A549 (cell line): ENCODE measurements around the gene SLC36A3. TPM values are rescaled to one million over a fixed set of nuclear protein-coding genes. Genes with fewer than 3 reads are reported as not detected.

Source experiments
- ATAC-seq, 2 experiments: fragments of 200-7000 bp in 1 of 2; fragments of >200 bp in 1 of 2; cut with Nextera tagmentation in 1 of 2; cut with Tn5 transposase in 1 of 2; 3 replicates each; pipeline versions ENCODE4 v1.8.0 to v1.9.1; 2018 to 2020; ENCODE audit warnings: mild to moderate bottlenecking in 1 of 2, moderate library complexity in 1 of 2
- CTCF ChIA-PET: fragments of 300-600 bp; sonication (Branson Sonifier 250); formaldehyde crosslinking; extraction: SDS; loops from one replicate; lab custom pipeline; 2021; ENCODE audit warnings: antibody characterized with exemption, inconsistent platforms; lab: Yijun Ruan, JAX
- POLR2A ChIA-PET: fragments of 350-600 bp; formaldehyde crosslinking; extraction: SDS; loops from one replicate; lab custom pipeline; 2021; ENCODE audit warnings: antibody characterized with exemption, inconsistent platforms; lab: Yijun Ruan, JAX
- DNase-seq, 2 experiments: peaks; one replicate each; pipeline versions ENCODE4 v3.0.0 to v3.0.0-alpha.2; 2011 to 2016; ENCODE audit warnings: low read depth in 1 of 2, low spot score in 1 of 2
- FAIRE-seq: peaks from 2 replicates; lab custom pipeline; 2011; peaks lifted over from hg19 to GRCh38; lab: Jason Lieb, UNC
- H3K27ac ChIP-seq, 2 experiments: fragments of >200 bp; sonication (Bioruptor Twin); formaldehyde crosslinking; 3 replicates each; pipeline ENCODE4 v1.5.1; 2016 to 2017
- H3K4me1 ChIP-seq: fragments of >200 bp; sonication (Bioruptor Twin); formaldehyde crosslinking; 3 replicates; pipeline ENCODE4 v1.6.1; 2016
- H3K4me2 ChIP-seq: fragments of >200 bp; sonication (Bioruptor Twin); formaldehyde crosslinking; 3 replicates; pipeline ENCODE4 v1.6.1; 2016
- H3K4me3 ChIP-seq: fragments of >200 bp; sonication (Bioruptor Twin); formaldehyde crosslinking; 3 replicates; pipeline ENCODE4 v1.5.1; 2016
- H3K9me3 ChIP-seq: fragments of >200 bp; sonication (Bioruptor Twin); formaldehyde crosslinking; 3 replicates; pipeline ENCODE4 v1.6.1; 2016
- BCL3 ChIP-seq: fragments of >200 bp; sonication (Bioruptor Twin); formaldehyde crosslinking; IDR thresholded peaks from 3 replicates; pipeline ENCODE4 v1.6.1; 2016
- BHLHE40 ChIP-seq: IDR thresholded peaks from 2 replicates; pipeline ENCODE4 v1.6.1; 2012; ENCODE audit warnings: low read depth, low read length, inconsistent platforms
- CEBPB ChIP-seq, 2 experiments: fragments of >200 bp in 1 of 2; sonication (Bioruptor Twin) in 1 of 2; formaldehyde crosslinking in 1 of 2; IDR thresholded peaks; 2 replicates each; pipeline ENCODE4 v1.6.1; 2012 to 2016
- CHD2 ChIP-seq: fragments of 150-350 bp; IDR thresholded peaks from 2 replicates; pipeline ENCODE4 v1.6.1; 2014; ENCODE audit warnings: low read length; ENCODE audit not compliant: partially characterized antibody
- CHD4 ChIP-seq: fragments of 200-600 bp; sonication (generic); IDR thresholded peaks from 2 replicates; pipeline ENCODE4 v1.6.1; 2016; ENCODE audit warnings: antibody characterized with exemption, mild to moderate bottlenecking, borderline replicate concordance
- CTCF ChIP-seq: fragments of >200 bp; sonication (Bioruptor Twin); formaldehyde crosslinking; IDR thresholded peaks from 3 replicates; pipeline ENCODE4 v1.5.1; 2016
- E2F6 ChIP-seq: IDR thresholded peaks from 2 replicates; pipeline ENCODE4 v1.6.1; 2012; ENCODE audit warnings: low read depth, borderline replicate concordance
- EHMT2 ChIP-seq: fragments of 200-600 bp; sonication (generic); IDR thresholded peaks from 2 replicates; pipeline ENCODE4 v1.6.1; 2016; ENCODE audit warnings: antibody characterized with exemption, low read depth, mild to moderate bottlenecking, moderate library complexity
- EP300 ChIP-seq, 2 experiments: fragments of >200 bp; sonication (Bioruptor Twin); formaldehyde crosslinking; IDR thresholded peaks; 2 replicates in 1 of 2; 3 replicates in 1 of 2; pipeline ENCODE4 v1.6.1; 2016 to 2017
- FOSB ChIP-seq: fragments of 250-450 bp; sonication (Bioruptor Pico); IDR thresholded peaks from 2 replicates; pipeline ENCODE4 v1.5.0; 2020; ENCODE audit warnings: mild to moderate bottlenecking, moderate library complexity
- FOSL2 ChIP-seq, 2 experiments: fragments of 450-650 bp in 1 of 2; fragments of >200 bp in 1 of 2; sonication (Bioruptor Twin) in 1 of 2; formaldehyde crosslinking; IDR thresholded peaks; 2 replicates each; pipeline versions ENCODE4 v1.5.0 to v1.6.1; 2016 to 2020; ENCODE audit warnings: mild to moderate bottlenecking in 1 of 2, moderate library complexity in 1 of 2
- HDAC2 ChIP-seq: fragments of 200-600 bp; sonication (generic); IDR thresholded peaks from 2 replicates; pipeline ENCODE4 v1.6.1; 2016
- HES2 ChIP-seq: fragments of >200 bp; sonication (Bioruptor Twin); formaldehyde crosslinking; IDR thresholded peaks from 2 replicates; pipeline ENCODE4 v1.6.1; 2016
- HOXA7 ChIP-seq: fragments of 250-450 bp; sonication (Bioruptor Pico); IDR thresholded peaks from 2 replicates; pipeline ENCODE4 v1.5.0; 2020; ENCODE audit warnings: mild to moderate bottlenecking, moderate library complexity
- HOXB5 ChIP-seq: fragments of 250-450 bp; sonication (Bioruptor Pico); IDR thresholded peaks from 2 replicates; pipeline ENCODE4 v1.5.0; 2020; ENCODE audit warnings: mild to moderate bottlenecking, moderate library complexity
- JUNB ChIP-seq: fragments of >200 bp; sonication (Bioruptor Twin); formaldehyde crosslinking; IDR thresholded peaks from 2 replicates; pipeline ENCODE4 v1.6.1; 2016
- KDM5A ChIP-seq: fragments of 200-600 bp; sonication (generic); IDR thresholded peaks from 2 replicates; pipeline ENCODE4 v1.6.1; 2016; ENCODE audit warnings: antibody characterized with exemption, mild to moderate bottlenecking
- MAFK ChIP-seq: fragments of 450-650 bp; IDR thresholded peaks from 2 replicates; pipeline ENCODE4 v1.6.1; 2014; ENCODE audit not compliant: partially characterized antibody
- MAX ChIP-seq: IDR thresholded peaks from 2 replicates; pipeline ENCODE4 v1.6.1; 2012
- MAZ ChIP-seq: fragments of 150-350 bp; IDR thresholded peaks from 2 replicates; pipeline ENCODE4 v1.6.1; 2014; ENCODE audit warnings: antibody characterized with exemption, low read depth, low read length, borderline replicate concordance
- NFE2L2 ChIP-seq: fragments of 150-350 bp; conservative IDR thresholded peaks from 2 replicates; pipeline ENCODE4 v1.6.1; 2014; ENCODE audit warnings: low read length
- PBX3 ChIP-seq: IDR thresholded peaks from 2 replicates; pipeline ENCODE4 v1.6.1; 2012
- PHF8 ChIP-seq: fragments of 200-600 bp; sonication (generic); IDR thresholded peaks from 2 replicates; pipeline ENCODE4 v1.6.1; 2016; ENCODE audit warnings: low read depth, mild to moderate bottlenecking, antibody characterized with exemption, moderate library complexity, borderline replicate concordance
- POLR2A ChIP-seq: IDR thresholded peaks from 2 replicates; pipeline ENCODE4 v1.6.1; 2012; ENCODE audit warnings: mild to moderate bottlenecking, low read length
- RARB ChIP-seq: fragments of 250-450 bp; sonication (Bioruptor Pico); IDR thresholded peaks from 2 replicates; pipeline ENCODE4 v1.8.0; 2021; ENCODE audit warnings: mild to moderate bottlenecking, moderate library complexity
- RFX5 ChIP-seq: fragments of 450-650 bp; IDR thresholded peaks from 2 replicates; pipeline ENCODE4 v1.7.1; 2014; ENCODE audit warnings: antibody characterized with exemption, mild to moderate bottlenecking, moderate library complexity
- SREBF2 ChIP-seq: fragments of 450-650 bp; IDR thresholded peaks from 2 replicates; pipeline ENCODE4 v1.6.1; 2014; ENCODE audit warnings: mild to moderate bottlenecking, moderate library complexity
- TFCP2L1 ChIP-seq: fragments of 250-450 bp; sonication (Bioruptor Pico); IDR thresholded peaks from 2 replicates; pipeline ENCODE4 v1.5.0; 2021; ENCODE audit warnings: mild to moderate bottlenecking
- TP53 ChIP-seq: fragments of 250-450 bp; sonication (Bioruptor Pico); IDR thresholded peaks from 2 replicates; pipeline ENCODE4 v1.5.0; 2021; ENCODE audit warnings: mild to moderate bottlenecking, moderate library complexity
- USF2 ChIP-seq: fragments of 450-650 bp; IDR thresholded peaks from 2 replicates; pipeline ENCODE4 v1.6.1; 2014; ENCODE audit warnings: antibody characterized with exemption
- WGBS: methylation state at CpG from one replicate; pipeline ENCODE4 v1.1.6; 2017; ENCODE audit errors: missing lambda C conversion rate; 5-methylcytosine and 5-hydroxymethylcytosine counted together
- polyA plus RNA-seq, 4 experiments: library from polyadenylated mRNA; depleted of rRNA in 3 of 4; stranded (reverse); fragments of >200 nt; fragmentation: RNase III in 1 of 4; extraction: RNeasy Plus Mini Kit Qiagen cat#74134 plus additional on column Dnase treatment in 1 of 4; gene quantifications; 2 replicates in 3 of 4; 3 replicates in 1 of 4; pipeline ENCODE4 v1.2.3, GENCODE V29; 2011 to 2017

Gene SLC36A3
- polyA plus RNA-seq, 2 of the 4 experiments (the other 2 are of a cell fraction), result not detected

- TF ChIP-seq HOXB5 (no peak), EP300 (IDR thresholded peaks at IDR 0.05) (no peak), HES2 (no peak), HDAC2 (no peak), CHD2 (no peak), SREBF2 (no peak), MAX (no peak), HOXA7 (CRISPR knock-in tag) (no peak), CEBPB (IDR thresholded peaks at IDR 0.05) (no peak), BCL3 (no peak), CHD4 (no peak), NFE2L2 (no peak), FOSL2 (IDR thresholded peaks at IDR 0.05) (no peak), FOSL2 (CRISPR knock-in tag; IDR thresholded peaks at IDR 0.05) (no peak), USF2 (no peak), MAFK (no peak), POLR2A (no peak)
- Histone ChIP-seq H3K9me3 (no peaks in the 10 kb centered on the region), H3K4me3 (no peak overlapping the region), H3K27ac (no peak overlapping the region), H3K4me1 (peaks cover 11% of the 10 kb centered on the region; the same call in 2 of the 3 replicates), H3K4me2 (no peak overlapping the region)
- POLR2A ChIA-PET, result interaction anchor here (1.5 kb wide), 1 partner anchor 10 kb away, joined by 4 read pairs; the partner anchor contains the start of gene GM2A
- FAIRE-seq, result no peak
- ATAC-seq, result no peak
- WGBS, result 96% methylated on average over 3 of the region's 3 CpGs
- DNase-seq, result no peak
- CTCF ChIA-PET, result interaction anchor here (0.8 to 1.9 kb wide), 2 partner anchors 36 to 98 kb away, joined by 3 to 4 read pairs; no protein-coding TSS in a partner anchor
Observed at GRCh38 chr5:151262532-151262931, 41.0 kb downstream of the SLC36A3 start.

GRCh38 chr5:151259931-151260330 is 43.6 kb downstream of the SLC36A3 start:
- DNase-seq, result no peak
- H3K4me3 ChIP-seq, result no peak overlapping the region
- ChIA-PET POLR2A (no interaction called here), CTCF (no interaction called here)
- no peak for FAIRE-seq
- H3K4me2 ChIP-seq, result no peak overlapping the region
- TF ChIP-seq FOSB (CRISPR knock-in tag), result no peak
- TF ChIP-seq, all 56 proteins: peak for 0
- H3K9me3 ChIP-seq, result no peaks in the 10 kb centered on the region
- H3K27ac ChIP-seq, result no peak overlapping the region
- H3K4me1 ChIP-seq, result peaks cover 14% of the 10 kb centered on the region; the same call in 2 of the 3 replicates
- ATAC-seq, result no peak
- 83% methylated on average over 4 of the region's 4 CpGs for WGBS

- CTCF ChIA-PET, result interaction anchor here (0.7 to 2.0 kb wide), 2 partner anchors 12 to 94 kb away, joined by 3 to 5 read pairs; no protein-coding TSS in a partner anchor
- H3K4me2 ChIP-seq, result no peak overlapping the region
- no peak for FAIRE-seq
Observed at GRCh38 chr5:151258816-151259215, 44.8 kb downstream of the SLC36A3 start.

More at GRCh38 chr5:151258816-151259215, 44.8 kb downstream of the SLC36A3 start:
- ATAC-seq (no peak), DNase-seq (no peak)
- peaks cover 9% of the 10 kb centered on the region; the same call in 2 of the 3 replicates for H3K4me1 ChIP-seq
- TF ChIP-seq JUNB (no peak), EP300 (IDR thresholded peaks at IDR 0.05) (no peak), TFCP2L1 (CRISPR knock-in tag) (no peak), PBX3 (no peak), EHMT2 (no peak), KDM5A (no peak), RFX5 (no peak), HOXB5 (no peak), BHLHE40 (no peak), CTCF (no peak), E2F6 (no peak), NFE2L2 (no peak), TP53 (CRISPR knock-in tag) (no peak), MAZ (no peak), PHF8 (no peak), RARB (no peak)
- no peak overlapping the region for H3K4me3 ChIP-seq
- 58% methylated on average over 1 of the region's 1 CpG for WGBS
- H3K9me3 ChIP-seq, result no peaks in the 10 kb centered on the region
- no peak overlapping the region for H3K27ac ChIP-seq
- POLR2A ChIA-PET, result no interaction called here
